HCT116 (cell line): ENCODE results near the gene TMEM237. TPM values are rescaled to one million over a fixed set of nuclear protein-coding genes. Genes with fewer than 3 reads are reported as not detected.

ENCODE experiments used
- ATAC-seq: fragments of 200-7000 bp; cut with Tn5 transposase; 2 replicates; pipeline ENCODE4 v1.9.1; 2020; ENCODE audit warnings: mild to moderate bottlenecking, moderate library complexity
- BruUV-seq: library from RNA; stranded (reverse); fragments of 400-500 nt; replicated peaks from 2 replicates; lab custom pipeline; 2021; lab: Mats Ljungman, UMichigan
- CTCF ChIA-PET: fragments of 300-600 bp; sonication (Branson Sonifier 250); formaldehyde crosslinking; loops from one replicate; lab custom pipeline; 2021; ENCODE audit warnings: antibody characterized with exemption; lab: Charles Lee
- POLR2A ChIA-PET: fragments of 300-600, 350-600 bp; sonication (Branson Sonifier 250); formaldehyde crosslinking; loops from one replicate; lab custom pipeline; 2021; ENCODE audit warnings: antibody characterized with exemption; lab: Charles Lee
- RAD21 ChIA-PET, 2 experiments: fragments of 300-600 bp; sonication (Branson Sonifier 250); formaldehyde crosslinking; loops; one replicate each; lab custom pipeline; 2023; ENCODE audit warnings: low total read pairs in 2 of 2; ENCODE audit not compliant: uncharacterized antibody in 2 of 2, unreplicated experiment in 2 of 2, low non-redundant PET in 1 of 2; lab: Charles Lee
- DNase-seq: peaks from one replicate; pipeline ENCODE4 v3.0.0-alpha.2; 2010; ENCODE audit warnings: low read depth, low spot score
- H2AFZ ChIP-seq: fragments of 200-600 bp; shearing (Covaris generic), sonication (generic); 2 replicates; pipeline ENCODE4 v1.6.1; 2017; ENCODE audit warnings: low read depth, mixed run types, mixed read lengths, antibody characterized with exemption, low read length; ENCODE audit not compliant: poor library complexity, severe bottlenecking
- H3K27ac ChIP-seq: 2 replicates; pipeline ENCODE4 v1.5.1; 2012; ENCODE audit warnings: low read depth, low read length
- H3K27me3 ChIP-seq: fragments of 200-600 bp; sonication (generic); 2 replicates; pipeline ENCODE4 v1.6.1; 2016; ENCODE audit warnings: mixed run types, low read length, mixed read lengths; ENCODE audit not compliant: insufficient read depth
- H3K36me3 ChIP-seq, 2 experiments: fragments of 200-500 bp in 1 of 2; fragments of 200-600 bp in 1 of 2; sonication (Bioruptor generic) in 1 of 2; sonication (generic) in 1 of 2; 2 replicates each; pipeline versions ENCODE4 v1.5.1 to v1.6.1; 2014 to 2016; ENCODE audit warnings: low read length in 2 of 2, inconsistent platforms in 1 of 2, mixed read lengths in 1 of 2, mixed run types in 1 of 2; ENCODE audit not compliant: insufficient read depth in 2 of 2, control insufficient read depth in 1 of 2
- H3K4me1 ChIP-seq, 2 experiments: fragments of 200-600 bp in 1 of 2; sonication (generic) in 1 of 2; 2 replicates each; pipeline versions ENCODE4 v1.5.1 to v1.6.1; 2012 to 2017; ENCODE audit warnings: low read length in 2 of 2, inconsistent platforms in 1 of 2, mild to moderate bottlenecking in 1 of 2, mixed read lengths in 1 of 2, mixed run types in 1 of 2, moderate library complexity in 1 of 2; ENCODE audit not compliant: insufficient read depth in 2 of 2, control insufficient read depth in 1 of 2
- H3K4me2 ChIP-seq: fragments of 200-600 bp; sonication (generic); 2 replicates; pipeline ENCODE4 v1.6.1; 2017; ENCODE audit warnings: mixed run types, low read length, mixed read lengths
- H3K4me3 ChIP-seq, 2 experiments: fragments of 200-600 bp in 1 of 2; sonication (generic) in 1 of 2; replicated peaks in 1 of 2; 2 replicates each; pipeline ENCODE4 v1.5.1; 2011 to 2016; ENCODE audit warnings: low read length in 2 of 2, control low read depth in 1 of 2, low read depth in 1 of 2, mild to moderate bottlenecking in 1 of 2, mixed read lengths in 1 of 2, mixed run types in 1 of 2
- H3K79me2 ChIP-seq: fragments of 200-600 bp; sonication (generic); 2 replicates; pipeline ENCODE4 v1.6.1; 2017; ENCODE audit warnings: mild to moderate bottlenecking, mixed run types, low read length, moderate library complexity, mixed read lengths; ENCODE audit not compliant: insufficient read depth
- H3K9ac ChIP-seq: fragments of 200-600 bp; sonication (generic); 2 replicates; pipeline ENCODE4 v1.6.1; 2016; ENCODE audit warnings: low read length, mixed read lengths
- H3K9me2 ChIP-seq: fragments of 200-600 bp; sonication (generic), shearing (Covaris generic); 2 replicates; pipeline ENCODE4 v1.6.1; 2017; ENCODE audit warnings: mixed run types, mild to moderate bottlenecking, moderate library complexity; ENCODE audit not compliant: insufficient read depth
- H3K9me3 ChIP-seq, 2 experiments: fragments of 200-500 bp in 1 of 2; fragments of 200-600 bp in 1 of 2; sonication (Bioruptor generic) in 1 of 2; sonication (generic) in 1 of 2; 2 replicates each; pipeline ENCODE4 v1.6.1; 2014 to 2017; ENCODE audit warnings: low read length in 2 of 2, mixed read lengths in 2 of 2, inconsistent platforms in 1 of 2, low read depth in 1 of 2, mild to moderate bottlenecking in 1 of 2, mixed run types in 1 of 2, moderate library complexity in 1 of 2; ENCODE audit not compliant: control insufficient read depth in 1 of 2, insufficient read depth in 1 of 2
- H4K20me1 ChIP-seq: fragments of 200-600 bp; sonication (generic), shearing (Covaris generic); 2 replicates; pipeline ENCODE4 v1.6.1; 2017; ENCODE audit warnings: mixed run types, mild to moderate bottlenecking, moderate library complexity; ENCODE audit not compliant: insufficient read depth
- ATF3 ChIP-seq: IDR thresholded peaks from 2 replicates; pipeline ENCODE4 v1.6.1; 2012
- CBX3 ChIP-seq: IDR thresholded peaks from 2 replicates; pipeline ENCODE4 v1.6.1; 2012; ENCODE audit warnings: low read depth
- CEBPB ChIP-seq: IDR thresholded peaks from 2 replicates; pipeline ENCODE4 v1.6.1; 2012; ENCODE audit warnings: low read depth
- EGR1 ChIP-seq: IDR thresholded peaks from 2 replicates; pipeline ENCODE4 v1.6.1; 2012; ENCODE audit warnings: low read depth
- ELF1 ChIP-seq: IDR thresholded peaks from 2 replicates; pipeline ENCODE4 v1.6.1; 2012; ENCODE audit warnings: low read depth, borderline replicate concordance
- EZH2 ChIP-seq: fragments of 200-600 bp; sonication (generic); IDR thresholded peaks from 2 replicates; pipeline ENCODE4 v1.6.1; 2017; ENCODE audit warnings: antibody characterized with exemption, mixed run types
- EZH2phosphoT487 ChIP-seq: fragments of 200-600 bp; IDR thresholded peaks from 2 replicates; pipeline ENCODE4 v1.6.1; 2018; ENCODE audit warnings: antibody characterized with exemption, borderline replicate concordance
- FOSL1 ChIP-seq: IDR thresholded peaks from 2 replicates; pipeline ENCODE4 v1.6.1; 2012; ENCODE audit warnings: low read depth
- JUND ChIP-seq: IDR thresholded peaks from 2 replicates; pipeline ENCODE4 v1.6.1; 2012
- POLR2A ChIP-seq: IDR thresholded peaks from 2 replicates; pipeline ENCODE4 v1.7.0; 2011; ENCODE audit warnings: borderline replicate concordance; ENCODE audit not compliant: insufficient read depth, insufficient read length; ENCODE audit errors: extremely low read depth
- POLR2AphosphoS5 ChIP-seq: IDR thresholded peaks from 2 replicates; pipeline ENCODE4 v1.6.1; 2011; ENCODE audit warnings: mild to moderate bottlenecking, low read depth, low read length, moderate library complexity
- REST ChIP-seq: IDR thresholded peaks from 2 replicates; pipeline ENCODE4 v1.6.1; 2012; ENCODE audit warnings: low read depth
- SIN3A ChIP-seq: IDR thresholded peaks from 2 replicates; pipeline ENCODE4 v1.6.1; 2012; ENCODE audit warnings: low read depth
- SP1 ChIP-seq: IDR thresholded peaks from 2 replicates; pipeline ENCODE4 v1.6.1; 2012; ENCODE audit warnings: low read depth
- TCF7L2 ChIP-seq: IDR thresholded peaks from 2 replicates; pipeline ENCODE4 v1.7.0; 2011; ENCODE audit warnings: borderline replicate concordance, inconsistent platforms; ENCODE audit not compliant: insufficient read depth, insufficient read length; ENCODE audit errors: extremely low read depth
- YY1 ChIP-seq: IDR thresholded peaks from 2 replicates; pipeline ENCODE4 v1.6.1; 2011; ENCODE audit warnings: low read length, low read depth, moderate library complexity, mild to moderate bottlenecking; ENCODE audit not compliant: insufficient replicate concordance; ENCODE audit errors: extremely low read depth
- ZBTB33 ChIP-seq: IDR thresholded peaks from 2 replicates; pipeline ENCODE4 v1.6.1; 2011; ENCODE audit warnings: mild to moderate bottlenecking, low read length, moderate library complexity; ENCODE audit not compliant: insufficient replicate concordance; ENCODE audit errors: extremely low read depth
- intact Hi-C: fragments of 100-400 bp; cut with micrococcal nuclease; formaldehyde crosslinking; loops from 2 replicates; pipeline ENCODE4 v1.10.0; 2022
- total RNA-seq: library from RNA; stranded (reverse); gene quantifications from one replicate; pipeline ENCODE4 v1.2.1, GENCODE V29; 2021; ENCODE audit not compliant: unreplicated experiment

TMEM237 gene
- total RNA-seq, 1 experiment from 2014 or later, result 29.4 TPM

- POLR2A ChIA-PET, result no interaction called here
- RAD21 ChIA-PET, result no interaction called here
- DNase-seq (no peak), ATAC-seq (no peak)
- Histone ChIP-seq H3K4me3 (no peak overlapping the region), H3K27me3 (no peaks in the 10 kb centered on the region), H3K27ac (no peak overlapping the region), H3K9me2 (no peaks in the 10 kb centered on the region), H3K4me2 (no peak overlapping the region), H3K9me3 (no peaks in the 10 kb centered on the region), H2AFZ (no peak overlapping the region), H3K4me1 (peaks cover 0 to 5% of the 10 kb centered on the region in 2 experiments; a peak in 2 of 4 replicates), H4K20me1 (no peaks in the 10 kb centered on the region), H3K79me2 (no peaks in the 10 kb centered on the region), H3K36me3 (no peaks in the 10 kb centered on the region), H3K9ac (no peak overlapping the region)
- intact Hi-C loops, result no loop called here
- no TSS peak for BruUV-seq
- TF ChIP-seq YY1 (no peak), REST (no peak), EGR1 (no peak), ELF1 (no peak), POLR2A (no peak), ATF3 (no peak), JUND (no peak), EZH2phosphoT487 (no peak), CBX3 (no peak), ZBTB33 (no peak), TCF7L2 (no peak), SP1 (no peak), CEBPB (no peak), FOSL1 (no peak), SIN3A (no peak), POLR2AphosphoS5 (no peak), EZH2 (no peak)
- CTCF ChIA-PET, result no interaction called here
These were observed 13.4 kb upstream of the TMEM237 start for GRCh38 chr2:201656740-201657139.
